ENCODE data around the gene XRCC1. TPM values are rescaled to one million over a fixed set of nuclear protein-coding genes. Genes with fewer than 3 reads are reported as not detected.
A peak's percentile ranks its signal among the peaks of the same experiment; 100 is the strongest.
"Not testable (repeated sequence)": the region's sequence is repeated elsewhere in the genome, so short reads cannot be mapped to it uniquely, and the experiment has no call there.

The XRCC1 gene
- total RNA-seq, 1 donor from 2014 or later = 34.5 TPM

- Mint-ChIP-seq H3K27ac (no peak overlapping the region), H3K27me3 (no peaks in the 10 kb centered on the region), H3K9me3 (no peaks in the 10 kb centered on the region), H3K4me1 (peaks cover 56% of the 10 kb centered on the region), H3K36me3 (ENCODE audit: low read depth) (peaks cover 40% of the 10 kb centered on the region), H3K4me3 (no peak overlapping the region)
- DNase-seq (no peak), ATAC-seq (ENCODE audit: low read depth) (no peak)
- intact Hi-C loops (cut with micrococcal nuclease) = loop anchor here (10.0 kb wide), 1 partner anchor 192 kb away; the partner anchor contains the start of gene KCNN4
- ChIA-PET CTCF (interaction anchor here (4.2 to 5.4 kb wide), 2 partner anchors 36 to 57 kb away, joined by 43 to 92 read pairs; partner anchors contain the start of gene ZNF575), POLR2A (no interaction called here)
- TF ChIP-seq CTCF (IDR thresholded peaks at IDR 0.05) = no peak
Observed at GRCh38 chr19:43592800-43593350, 17.5 kb upstream of the XRCC1 start.

- POLR2A ChIA-PET = interaction anchor here (0.6 kb wide), 1 partner anchor 107 kb away, joined by 5 read pairs; no protein-coding TSS in a partner anchor
- TF ChIP-seq CTCF (IDR thresholded peaks at IDR 0.05) = no peak
- ATAC-seq (ENCODE audit: low read depth) = no peak
- CTCF ChIA-PET = no interaction called here
- DNase-seq = no peak
- intact Hi-C loops (cut with micrococcal nuclease) = loop anchor here (10.0 kb wide), 1 partner anchor 193 kb away; the partner anchor contains the start of gene KCNN4
- Mint-ChIP-seq H3K9me3 (no peaks in the 10 kb centered on the region), H3K36me3 (ENCODE audit: low read depth) (peaks cover 40% of the 10 kb centered on the region), H3K27ac (no peak overlapping the region), H3K4me1 (peaks cover 49% of the 10 kb centered on the region), H3K4me3 (no peak overlapping the region), H3K27me3 (no peaks in the 10 kb centered on the region)
Observed at GRCh38 chr19:43591904-43592772, 16.8 kb upstream of the XRCC1 start.

- TF ChIP-seq CTCF (IDR thresholded peaks at IDR 0.05) = no peak
- Mint-ChIP-seq H3K27ac (peak overlapping the region; percentile 84), H3K36me3 (ENCODE audit: low read depth) (peaks cover 26% of the 10 kb centered on the region), H3K9me3 (no peaks in the 10 kb centered on the region), H3K4me1 (peaks cover 46% of the 10 kb centered on the region), H3K27me3 (no peaks in the 10 kb centered on the region), H3K4me3 (no peak overlapping the region)
- ATAC-seq (ENCODE audit: low read depth) (peak; percentile 57), DNase-seq (no peak)
- intact Hi-C loops (cut with micrococcal nuclease) = loop anchor here (10.0 kb wide), 1 partner anchor 195 kb away; the partner anchor contains the start of gene KCNN4
- CTCF ChIA-PET = interaction anchor here (0.6 to 1.0 kb wide), 2 partner anchors 10 to 34 kb away, joined by 3 to 4 read pairs; no protein-coding TSS in a partner anchor
- POLR2A ChIA-PET = interaction anchor here (1.1 kb wide), 1 partner anchor 86 kb away, joined by 4 read pairs; no protein-coding TSS in a partner anchor
Observed at GRCh38 chr19:43589678-43590077, 14.4 kb upstream of the XRCC1 start.

- CTCF ChIA-PET = interaction anchor here (0.6 to 1.4 kb wide), 3 partner anchors 9 to 36 kb away, joined by 3 to 4 read pairs (median 4); no protein-coding TSS in a partner anchor
- intact Hi-C loops (cut with micrococcal nuclease) = no loop called here
- POLR2A ChIA-PET = interaction anchor here (0.5 to 1.1 kb wide), 2 partner anchors 85 to 1973 kb away, joined by 3 to 4 read pairs; no protein-coding TSS in a partner anchor
- H3K27me3 Mint-ChIP-seq = no peaks in the 10 kb centered on the region
- ATAC-seq (ENCODE audit: low read depth) (no peak), DNase-seq (no peak)
- peak overlapping the region; percentile 84 for H3K27ac Mint-ChIP-seq
- no peak for TF ChIP-seq CTCF (IDR thresholded peaks at IDR 0.05)
- no peak overlapping the region for H3K4me3 Mint-ChIP-seq
- peaks cover 26% of the 10 kb centered on the region for H3K36me3 Mint-ChIP-seq (ENCODE audit: low read depth)
- no peaks in the 10 kb centered on the region for H3K9me3 Mint-ChIP-seq
- H3K4me1 Mint-ChIP-seq = peaks cover 50% of the 10 kb centered on the region
Observed at GRCh38 chr19:43589277-43589676, 13.9 kb upstream of the XRCC1 start.

- H3K27me3 Mint-ChIP-seq; intact Hi-C loops (cut with micrococcal nuclease); DNase-seq; POLR2A ChIA-PET; H3K27ac Mint-ChIP-seq; CTCF ChIA-PET; ATAC-seq (ENCODE audit: low read depth); H3K9me3 Mint-ChIP-seq; H3K4me3 Mint-ChIP-seq: not testable (repeated sequence)
- H3K36me3 Mint-ChIP-seq (ENCODE audit: low read depth) = peaks cover 11% of the 10 kb centered on the region
- H3K4me1 Mint-ChIP-seq = peaks cover 61% of the 10 kb centered on the region
Observed at GRCh38 chr19:43587029-43587428, 11.7 kb upstream of the XRCC1 start.

All from activated B cell treated with CpG ODN at 0.5 μM for 24 hours (primary cell).